ENCODE measurements around the gene KCNK17. TPM values are rescaled to one million over a fixed set of nuclear protein-coding genes. Genes with fewer than 3 reads are reported as not detected.

The KCNK17 gene
- total and polyA plus RNA-seq, 9 of the 15 experiments (the other 6 are each of a cell fraction or from before 2014, with no cell fraction given): not detected

DNA sequence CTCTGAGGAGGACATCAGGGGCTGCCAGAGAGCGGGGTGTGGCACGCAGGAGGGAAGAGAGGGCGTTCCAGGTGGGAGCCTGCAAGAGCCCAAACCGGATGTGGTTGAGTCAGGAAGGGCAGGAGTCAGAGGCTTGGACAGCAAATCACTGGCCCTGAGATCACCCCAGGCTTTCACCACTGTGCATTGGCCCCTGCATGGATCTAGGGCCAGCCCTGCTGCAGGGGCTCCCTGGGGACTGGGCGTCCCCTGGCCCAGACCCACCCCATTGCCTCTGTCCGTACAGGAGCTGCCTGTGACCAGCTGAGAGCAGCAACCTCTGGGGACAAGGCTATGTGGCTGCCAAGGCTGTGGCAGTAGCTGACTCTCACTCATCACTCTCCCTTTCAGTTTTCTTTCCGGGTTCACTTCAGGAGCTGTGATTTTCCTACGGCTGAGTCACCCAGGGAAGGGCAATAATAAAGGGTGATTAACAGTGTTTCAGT is 33.9 kb downstream of the KCNK17 start:
- ChIA-PET POLR2A (interaction anchor here (0.5 to 1.7 kb wide), 5 partner anchors 11 to 112 kb away, joined by 3 to 5 read pairs (median 3); no protein-coding TSS in a partner anchor), CTCF (ENCODE audit: low intra/inter-chr PET ratio) (no interaction called here)
- WGBS (ENCODE audit: insufficient coverage, low coverage, missing lambda C conversion rate): 0% methylated on average over 8 of the region's 8 CpGs
- Histone ChIP-seq H4K20me1 (replicated peaks; ENCODE audit: control insufficient read depth, insufficient read depth, low read length) (no peaks in the 10 kb centered on the region; the same call in 1 of the 2 replicates), H3K4me3 (no peak overlapping the region), H2AFZ (ENCODE audit: low read depth, low read length) (no peak overlapping the region), H3K4me2 (ENCODE audit: insufficient read depth, low read length) (no peak overlapping the region), H3K27me3 (ENCODE audit: control insufficient read depth in 2 of 2, insufficient read depth in 2 of 2, low read length in 2 of 2) (peaks cover 39 to 66% of the 10 kb centered on the region in 2 experiments), H3K27ac (ENCODE audit: extremely low read depth, low read depth, low read length) (no peak overlapping the region), H3K36me3 (ENCODE audit: control insufficient read depth, insufficient read depth, low read length) (no peaks in the 10 kb centered on the region), H3K79me2 (ENCODE audit: control insufficient read depth, insufficient read depth, low read length) (no peaks in the 10 kb centered on the region), H3K9me1 (ENCODE audit: control insufficient read depth, insufficient read depth, low read length) (no peaks in the 10 kb centered on the region), H3K4me1 (replicated peaks in 1 of 2; ENCODE audit: control insufficient read depth in 2 of 2, insufficient read depth in 2 of 2, low read length in 2 of 2) (peaks cover 0 to 5% of the 10 kb centered on the region in 2 experiments; a peak in 1 of 5 replicates), H3K9me3 (replicated peaks; ENCODE audit: control insufficient read depth, insufficient read depth, low read depth, low read length) (no peaks in the 10 kb centered on the region), H3K9ac (ENCODE audit: insufficient read depth in 1 of 2, low read depth in 2 of 2, low read length in 2 of 2) (no peak overlapping the region)
- BruUV-seq (replicated peaks): no TSS peak
- FAIRE-seq: no peak
- in situ Hi-C loops (cut with MboI) (no loop called here), intact Hi-C loops (cut with micrococcal nuclease) (no loop called here)
- peak; percentile 67 for ATAC-seq
- DNase-seq (ENCODE audit: extremely low read depth in 1 of 4, low spot score in 3 of 4): peak in 3 of 4 experiments; percentile 16 to 42 (median 39)
- TF ChIP-seq, protein P1, sequence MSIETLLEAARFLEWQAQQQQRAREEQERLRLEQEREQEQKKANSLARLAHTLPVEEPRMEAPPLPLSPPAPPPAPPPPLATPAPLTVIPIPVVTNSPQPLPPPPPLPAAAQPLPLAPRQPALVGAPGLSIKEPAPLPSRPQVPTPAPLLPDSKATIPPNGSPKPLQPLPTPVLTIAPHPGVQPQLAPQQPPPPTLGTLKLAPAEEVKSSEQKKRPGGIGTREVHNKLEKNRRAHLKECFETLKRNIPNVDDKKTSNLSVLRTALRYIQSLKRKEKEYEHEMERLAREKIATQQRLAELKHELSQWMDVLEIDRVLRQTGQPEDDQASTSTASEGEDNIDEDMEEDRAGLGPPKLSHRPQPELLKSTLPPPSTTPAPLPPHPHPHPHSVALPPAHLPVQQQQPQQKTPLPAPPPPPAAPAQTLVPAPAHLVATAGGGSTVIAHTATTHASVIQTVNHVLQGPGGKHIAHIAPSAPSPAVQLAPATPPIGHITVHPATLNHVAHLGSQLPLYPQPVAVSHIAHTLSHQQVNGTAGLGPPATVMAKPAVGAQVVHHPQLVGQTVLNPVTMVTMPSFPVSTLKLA (conservative IDR thresholded peaks at IDR 0.05): no peak
- TF ChIP-seq ZKSCAN3 (CRISPR knock-in tag; IDR thresholded peaks at IDR 0.05) (no peak), CXXC5 (CRISPR knock-in tag; IDR thresholded peaks at IDR 0.05) (no peak), MXI1 (IDR thresholded peaks at IDR 0.05; ENCODE audit: low read depth, low read length) (no peak), ETV1 (tag; conservative IDR thresholded peaks at IDR 0.05; ENCODE audit: low read depth) (peak; percentile 35; the same call in 1 of the 2 replicates), ATF3 (IDR thresholded peaks at IDR 0.05) (0 out of 2 replicates have a peak, but pooled peaks have one; percentile 20), ATF3 (CRISPR knock-in tag; conservative IDR thresholded peaks at IDR 0.05) (no peak), ASH1L (IDR thresholded peaks at IDR 0.05; ENCODE audit: borderline replicate concordance, low read depth, partially characterized antibody) (no peak), TAL1 (IDR thresholded peaks at IDR 0.05) (no peak), NR2C2 (CRISPR knock-in tag; IDR thresholded peaks at IDR 0.05) (no peak), NR2C2 (tag; IDR thresholded peaks at IDR 0.05) (peak; percentile 81; the same call in 1 of the 2 replicates), CHD4 (IDR thresholded peaks at IDR 0.05; ENCODE audit: insufficient read depth, insufficient replicate concordance, low read depth, low read length, poor library complexity, severe bottlenecking) (no peak), GABPA (tag; conservative IDR thresholded peaks at IDR 0.05; ENCODE audit: low read depth) (peak; percentile 80), PML (IDR thresholded peaks at IDR 0.05; ENCODE audit: low read length) (no peak), TFAM (CRISPR knock-in tag; conservative IDR thresholded peaks at IDR 0.05) (no peak), TRIM24 (IDR thresholded peaks at IDR 0.05) (no peak), ZNF551 (CRISPR knock-in tag; IDR thresholded peaks at IDR 0.05) (no peak), TGIF2 (CRISPR knock-in tag; IDR thresholded peaks at IDR 0.05) (no peak), EHMT2 (IDR thresholded peaks at IDR 0.05) (no peak), ZNF583 (CRISPR knock-in tag; IDR thresholded peaks at IDR 0.05) (no peak), PRPF4 (IDR thresholded peaks at IDR 0.05; ENCODE audit: insufficient read depth, low read depth, low read length, poor library complexity, severe bottlenecking) (no peak), ZNF175 (CRISPR knock-in tag; IDR thresholded peaks at IDR 0.05; ENCODE audit: low read depth) (no peak)

All from K562 (cell line).